DOHH2 (cell line): ENCODE data around the gene NT5DC3.

ENCODE experiments used
- EZH2phosphoT487 ChIP-seq: fragments of 200-600 bp; sonication (generic); IDR thresholded peaks from 2 replicates; pipeline ENCODE4 v1.6.1; 2017; ENCODE audit warnings: borderline replicate concordance, mild to moderate bottlenecking, antibody characterized with exemption, low read length, moderate library complexity, mixed read lengths
- TF ChIP-seq, protein P1 (sequence below): fragments of 200-600 bp; sonication (generic); IDR thresholded peaks from one replicate; pipeline ENCODE4 v1.5.1; 2014; ENCODE audit warnings: antibody characterized with exemption, mild to moderate bottlenecking, low read depth, low read length; ENCODE audit not compliant: poor library complexity, severe bottlenecking

DNA sequence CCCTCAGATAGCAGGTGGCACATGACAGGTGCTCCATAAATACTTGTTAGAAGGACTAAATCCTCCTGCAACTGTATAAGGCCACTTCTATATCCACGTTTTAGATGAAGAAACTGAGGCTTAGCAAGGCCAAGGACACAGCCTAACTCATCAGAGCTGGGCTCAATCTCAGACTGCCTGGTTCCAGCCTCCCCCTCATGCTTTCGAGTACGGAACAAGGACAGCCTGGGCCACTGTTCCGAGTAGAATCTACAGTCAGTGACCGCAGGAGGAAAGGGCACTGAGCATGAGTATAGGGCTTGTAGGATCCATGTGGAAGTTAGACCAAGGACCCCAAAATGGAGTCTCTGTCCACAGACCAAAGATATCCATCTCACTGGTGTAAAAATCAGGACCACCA lies 84.6 kb downstream of the NT5DC3 start:
- TF ChIP-seq, protein P1, sequence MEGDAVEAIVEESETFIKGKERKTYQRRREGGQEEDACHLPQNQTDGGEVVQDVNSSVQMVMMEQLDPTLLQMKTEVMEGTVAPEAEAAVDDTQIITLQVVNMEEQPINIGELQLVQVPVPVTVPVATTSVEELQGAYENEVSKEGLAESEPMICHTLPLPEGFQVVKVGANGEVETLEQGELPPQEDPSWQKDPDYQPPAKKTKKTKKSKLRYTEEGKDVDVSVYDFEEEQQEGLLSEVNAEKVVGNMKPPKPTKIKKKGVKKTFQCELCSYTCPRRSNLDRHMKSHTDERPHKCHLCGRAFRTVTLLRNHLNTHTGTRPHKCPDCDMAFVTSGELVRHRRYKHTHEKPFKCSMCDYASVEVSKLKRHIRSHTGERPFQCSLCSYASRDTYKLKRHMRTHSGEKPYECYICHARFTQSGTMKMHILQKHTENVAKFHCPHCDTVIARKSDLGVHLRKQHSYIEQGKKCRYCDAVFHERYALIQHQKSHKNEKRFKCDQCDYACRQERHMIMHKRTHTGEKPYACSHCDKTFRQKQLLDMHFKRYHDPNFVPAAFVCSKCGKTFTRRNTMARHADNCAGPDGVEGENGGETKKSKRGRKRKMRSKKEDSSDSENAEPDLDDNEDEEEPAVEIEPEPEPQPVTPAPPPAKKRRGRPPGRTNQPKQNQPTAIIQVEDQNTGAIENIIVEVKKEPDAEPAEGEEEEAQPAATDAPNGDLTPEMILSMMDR: no peak
- no peak for TF ChIP-seq EZH2phosphoT487
